Omental fat pad (tissue), 4 donors: Measurements from ENCODE around the gene COL6A2. TPM values are rescaled to one million over a fixed set of nuclear protein-coding genes. Genes with fewer than 3 reads are reported as not detected.
"Not testable (repeated sequence)": the region's sequence is repeated elsewhere in the genome, so short reads cannot be mapped to it uniquely, and the experiment has no call there.

Experiments
- ATAC-seq: fragments of 150-250 bp; one replicate; pipeline ENCODE4 v1.9.1; 2016; ENCODE audit warnings: mild to moderate bottlenecking, moderate library complexity; ENCODE audit not compliant: low FRiP score
- DNase-seq: peaks from one replicate; pipeline ENCODE4 v3.0.0-alpha.2; 2019; ENCODE audit warnings: low spot score
- CTCF ChIP-seq, 3 donors: fragments of 450-650 bp; IDR thresholded peaks; one replicate each; pipeline ENCODE4 v1.5.1; 2016 to 2017; ENCODE audit warnings: antibody characterized with exemption in 3 of 3, mild to moderate bottlenecking in 3 of 3, moderate library complexity in 2 of 3
- total RNA-seq, 4 donors: library from RNA; depleted of rRNA; stranded (reverse); fragments of >200 nt; gene quantifications; one replicate each; pipeline ENCODE4 v1.1.0, GENCODE V29; 2016

COL6A2 gene
- total RNA-seq, 4 donors from 2014 or later = 480 to 1,153 (median 616) TPM

- no peak for TF ChIP-seq CTCF (IDR thresholded peaks at IDR 0.05)
- no peak for DNase-seq
- no peak for ATAC-seq
Observed at GRCh38 chr21:46142582-46143473, 44.9 kb downstream of the COL6A2 start.

GRCh38 chr21:46144464-46145070 lies 46.7 kb downstream of the COL6A2 start:
- TF ChIP-seq CTCF (IDR thresholded peaks at IDR 0.05) = no peak
- ATAC-seq (no peak), DNase-seq (no peak)

- ATAC-seq = no peak
- no peak for TF ChIP-seq CTCF (IDR thresholded peaks at IDR 0.05)
- DNase-seq = no peak
Observed at GRCh38 chr21:46145159-46145839, 47.4 kb downstream of the COL6A2 start.

- DNase-seq = no peak
- no peak for ATAC-seq
- no peak for TF ChIP-seq CTCF (IDR thresholded peaks at IDR 0.05)
Observed at GRCh38 chr21:46145840-46146691, 48.2 kb downstream of the COL6A2 start.

GRCh38 chr21:46146856-46147255 lies 48.9 kb downstream of the COL6A2 start:
- DNase-seq (no peak), ATAC-seq (no peak)
- no peak for TF ChIP-seq CTCF (IDR thresholded peaks at IDR 0.05)

- not testable (repeated sequence) for DNase-seq, ATAC-seq
Observed at GRCh38 chr21:46147429-46147828, 49.5 kb downstream of the COL6A2 start.

GRCh38 chr21:46148106-46148505 lies 50.2 kb downstream of the COL6A2 start:
- no peak for DNase-seq
- ATAC-seq = no peak
- no peak for TF ChIP-seq CTCF (IDR thresholded peaks at IDR 0.05)
